HG02884 (cell line): ENCODE measurements around the gene RGS3.
"Not testable (repeated sequence)": the region's sequence is repeated elsewhere in the genome, so short reads cannot be mapped to it uniquely, and the experiment has no call there.

Experiments
- ATAC-seq: cut with Tn5 transposase; IDR thresholded peaks from one replicate; pipeline ENCODE4 v1.9.1; 2021; ENCODE audit warnings: mild to moderate bottlenecking, moderate library complexity; ENCODE audit not compliant: unreplicated experiment

Gene RGS3

GRCh38 chr9:113486327-113486726, 22.8 kb downstream of the RGS3 start:
- ATAC-seq = no peak

- ATAC-seq = no peak
Observed at GRCh38 chr9:113488071-113488470, 24.5 kb downstream of the RGS3 start.

GRCh38 chr9:113488490-113488889, 25.0 kb downstream of the RGS3 start:
- no peak for ATAC-seq

GRCh38 chr9:113491147-113491546, 27.6 kb downstream of the RGS3 start:
- ATAC-seq = not testable (repeated sequence)

GRCh38 chr9:113492343-113493202, 29.0 kb downstream of the RGS3 start:
- no peak for ATAC-seq

- ATAC-seq = no peak
Observed at GRCh38 chr9:113493203-113493520, 29.6 kb downstream of the RGS3 start.

GRCh38 chr9:113495526-113495925, 32.0 kb downstream of the RGS3 start:
- no peak for ATAC-seq

- no peak for ATAC-seq
Observed at GRCh38 chr9:113497051-113497450, 33.5 kb downstream of the RGS3 start.

GRCh38 chr9:113499153-113499875, 35.8 kb downstream of the RGS3 start:
- ATAC-seq = no peak

- ATAC-seq = no peak
Observed at GRCh38 chr9:113499876-113500497, 36.5 kb downstream of the RGS3 start.

- ATAC-seq = no peak
Observed at GRCh38 chr9:113501129-113501686, 37.7 kb downstream of the RGS3 start.

GRCh38 chr9:113501852-113502251, 38.3 kb downstream of the RGS3 start:
- ATAC-seq = no peak

GRCh38 chr9:113502427-113503034, 39.0 kb downstream of the RGS3 start:
- ATAC-seq = no peak

- ATAC-seq = no peak
Observed at GRCh38 chr9:113503131-113503541, 39.6 kb downstream of the RGS3 start.

GRCh38 chr9:113503613-113504211, 40.2 kb downstream of the RGS3 start:
- ATAC-seq = no peak

- ATAC-seq = no peak
Observed at GRCh38 chr9:113504725-113505590, 41.4 kb downstream of the RGS3 start.

GRCh38 chr9:113506090-113506589, 42.6 kb downstream of the RGS3 start:
- no peak for ATAC-seq

- ATAC-seq = no peak
Observed at GRCh38 chr9:113507256-113507655, 43.7 kb downstream of the RGS3 start.

- ATAC-seq = no peak
Observed at GRCh38 chr9:113508111-113508749, 44.7 kb downstream of the RGS3 start.
